ENCODE results near the gene ZNF267.
"Not testable (repeated sequence)": the region's sequence is repeated elsewhere in the genome, so short reads cannot be mapped to it uniquely, and the experiment has no call there.

The ZNF267 gene

DNA sequence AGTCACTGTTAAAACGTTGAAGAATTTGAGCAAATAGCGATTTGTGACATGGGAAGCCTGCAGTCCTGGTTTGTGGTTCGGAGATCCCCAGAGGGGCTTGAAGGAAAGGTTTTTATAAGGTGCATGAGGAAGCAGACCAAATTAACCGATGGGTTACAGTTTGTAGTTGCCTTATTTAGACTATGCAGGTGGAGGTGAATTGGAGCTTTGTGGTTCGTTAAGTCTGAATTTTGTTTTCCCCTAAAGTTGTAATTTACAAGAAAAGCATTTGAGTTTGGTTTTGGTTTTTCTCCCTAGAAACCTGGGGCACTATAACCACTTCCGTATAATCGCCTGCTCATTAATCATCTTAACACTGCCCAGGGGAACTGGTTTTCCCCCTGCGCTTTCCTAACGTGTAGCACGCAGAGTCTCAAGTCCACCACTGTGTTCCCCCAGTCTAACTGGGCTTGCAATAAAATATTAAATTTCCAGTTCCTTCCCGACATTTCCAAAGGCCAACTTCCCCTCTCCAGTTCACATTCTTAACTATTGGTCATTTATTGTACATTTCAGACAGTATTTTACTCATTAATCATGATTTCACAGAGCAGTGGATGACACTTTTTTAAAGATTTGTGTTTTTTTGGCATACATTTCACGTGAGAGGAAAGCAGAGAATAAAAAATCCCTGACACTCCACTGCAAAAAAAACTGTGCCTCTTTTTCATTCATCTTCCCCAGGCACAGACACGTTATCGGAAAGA, 932 bp downstream of the ZNF267 start:
- Mint-ChIP-seq H3K4me1 (peaks cover 63% of the 10 kb centered on the region), H3K27ac (peak overlapping the region; percentile 99 to 100), H3K9me3 (no peaks in the 10 kb centered on the region), H3K4me3 (peak overlapping the region; percentile 90 to 93), H3K27me3 (no peaks in the 10 kb centered on the region)
- DNase-seq (peak; percentile 57 to 70), ATAC-seq (peak; percentile 60)

- peak overlapping the region; percentile 90 to 93 for H3K4me3 Mint-ChIP-seq
- DNase-seq (peak; percentile 26 to 30), ATAC-seq (no peak)
- H3K4me1 Mint-ChIP-seq, result peaks cover 65% of the 10 kb centered on the region
- H3K27me3 Mint-ChIP-seq, result no peaks in the 10 kb centered on the region
- peak overlapping the region; percentile 99 to 100 for H3K27ac Mint-ChIP-seq
- H3K9me3 Mint-ChIP-seq, result no peaks in the 10 kb centered on the region
These were observed 1.7 kb downstream of the ZNF267 start for GRCh38 chr16:31875112-31875803.

GRCh38 chr16:31875928-31876547, 2.4 kb downstream of the ZNF267 start:
- ATAC-seq (no peak), DNase-seq (no peak)
- Mint-ChIP-seq H3K4me1 (peaks cover 65% of the 10 kb centered on the region), H3K4me3 (peak overlapping the region; percentile 90 to 93), H3K27me3 (no peaks in the 10 kb centered on the region), H3K9me3 (no peaks in the 10 kb centered on the region), H3K27ac (peak overlapping the region; percentile 99 to 100)

GRCh38 chr16:31876951-31877828, 3.6 kb downstream of the ZNF267 start:
- Mint-ChIP-seq H3K4me1 (peaks cover 62% of the 10 kb centered on the region), H3K27me3 (no peaks in the 10 kb centered on the region), H3K27ac (peak overlapping the region; percentile 99 to 100), H3K4me3 (peak overlapping the region; percentile 90 to 93), H3K9me3 (no peaks in the 10 kb centered on the region)
- DNase-seq (peak; percentile 69 to 76), ATAC-seq (peak; percentile 76)

GRCh38 chr16:31877876-31878642, 4.5 kb downstream of the ZNF267 start:
- Mint-ChIP-seq H3K27ac (peak overlapping the region; percentile 99 to 100), H3K4me3 (peak overlapping the region; percentile 90 to 93), H3K27me3 (no peaks in the 10 kb centered on the region), H3K4me1 (peaks cover 60% of the 10 kb centered on the region), H3K9me3 (no peaks in the 10 kb centered on the region)
- ATAC-seq (no peak), DNase-seq (no peak)

- H3K27ac Mint-ChIP-seq, result peak overlapping the region; percentile 63 to 67
- no peaks in the 10 kb centered on the region for H3K27me3 Mint-ChIP-seq
- peak overlapping the region; percentile 90 to 93 for H3K4me3 Mint-ChIP-seq
- peaks cover 68% of the 10 kb centered on the region for H3K4me1 Mint-ChIP-seq
- no peaks in the 10 kb centered on the region for H3K9me3 Mint-ChIP-seq
- ATAC-seq (no peak), DNase-seq (no peak)
These were observed 6.3 kb downstream of the ZNF267 start for GRCh38 chr16:31879937-31880321.

GRCh38 chr16:31880322-31880979, 6.8 kb downstream of the ZNF267 start:
- DNase-seq (peak; percentile 41 to 67), ATAC-seq (peak; percentile 85)
- Mint-ChIP-seq H3K4me3 (peak overlapping the region; percentile 90 to 93), H3K27me3 (no peaks in the 10 kb centered on the region), H3K9me3 (no peaks in the 10 kb centered on the region), H3K27ac (peak overlapping the region; percentile 63 to 78), H3K4me1 (peaks cover 74% of the 10 kb centered on the region)

- H3K9me3 Mint-ChIP-seq, result peaks cover 22 to 28% of the 10 kb centered on the region in 2 donors
- peak overlapping the region in 1 of 2 donors; percentile 19 for H3K27ac Mint-ChIP-seq
- H3K4me3 Mint-ChIP-seq, result peak overlapping the region in 1 of 2 donors; percentile 17
- peaks cover 76% of the 10 kb centered on the region for H3K4me1 Mint-ChIP-seq
- ATAC-seq (peak; percentile 64), DNase-seq (no peak)
- no peaks in the 10 kb centered on the region for H3K27me3 Mint-ChIP-seq
These were observed 12.6 kb downstream of the ZNF267 start for GRCh38 chr16:31886227-31886626.

GRCh38 chr16:31888735-31889134, 15.1 kb downstream of the ZNF267 start:
- Mint-ChIP-seq H3K4me3 (peak overlapping the region; percentile 62 to 79), H3K4me1 (peaks cover 84% of the 10 kb centered on the region), H3K9me3 (peaks cover 28 to 47% of the 10 kb centered on the region in 2 donors), H3K27me3 (no peaks in the 10 kb centered on the region), H3K27ac (peak overlapping the region; percentile 91 to 95)
- ATAC-seq, result peak; percentile 78
- DNase-seq, result no peak

- H3K4me3 Mint-ChIP-seq, H3K27me3 Mint-ChIP-seq, DNase-seq, ATAC-seq: not testable (repeated sequence)
- Mint-ChIP-seq H3K4me1 (peaks cover 70% of the 10 kb centered on the region), H3K9me3 (peaks cover 39 to 56% of the 10 kb centered on the region in 2 donors), H3K27ac (peak overlapping the region in 1 of 2 donors; percentile 5)
These were observed 18.5 kb downstream of the ZNF267 start for GRCh38 chr16:31892111-31892510.

DNA sequence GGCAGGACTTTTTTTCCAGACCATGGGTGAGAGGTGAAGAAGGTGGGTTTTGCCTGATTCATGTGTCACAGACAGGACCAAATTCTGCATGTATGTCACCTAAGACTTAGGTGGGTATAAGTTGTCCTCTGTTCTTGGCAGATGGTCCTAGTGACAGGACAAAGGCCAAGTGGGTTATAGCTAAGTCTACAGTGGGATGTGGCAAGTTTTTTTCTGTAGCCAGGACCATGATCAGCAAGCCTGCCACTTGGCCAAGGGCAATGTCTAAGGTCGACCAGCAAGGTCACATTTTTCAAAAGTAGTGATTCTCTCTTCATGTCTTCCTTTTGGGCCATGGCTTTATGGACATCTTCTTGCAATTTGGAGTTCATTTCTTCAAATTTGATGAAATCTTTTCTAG, 20.2 kb downstream of the ZNF267 start:
- peaks cover 36 to 58% of the 10 kb centered on the region in 2 donors for H3K9me3 Mint-ChIP-seq
- H3K27me3 Mint-ChIP-seq, result no peaks in the 10 kb centered on the region
- ATAC-seq (no peak), DNase-seq (no peak)
- H3K4me1 Mint-ChIP-seq, result peaks cover 67% of the 10 kb centered on the region
- H3K4me3 Mint-ChIP-seq, result no peak overlapping the region
- peak overlapping the region in 1 of 2 donors; percentile 59 for H3K27ac Mint-ChIP-seq

DNA sequence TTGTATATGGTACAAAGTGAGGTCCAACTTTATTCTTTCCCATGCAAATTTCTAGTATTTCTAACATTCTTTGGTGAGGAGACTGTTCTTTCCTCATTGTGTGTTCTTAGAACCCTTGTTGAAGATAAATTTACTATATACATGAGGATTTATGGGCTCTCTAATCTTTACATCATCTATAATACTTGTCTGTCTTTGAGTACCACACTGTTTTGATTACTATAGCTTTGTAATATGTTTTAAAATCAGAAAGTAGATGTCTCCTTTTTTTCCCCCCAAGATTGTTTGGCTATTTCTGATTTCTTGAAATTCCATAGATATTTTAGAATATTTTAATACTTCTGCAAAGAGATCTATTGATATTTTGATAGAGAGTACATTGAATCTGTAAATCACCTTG, 23.7 kb downstream of the ZNF267 start:
- peaks cover 50% of the 10 kb centered on the region for H3K4me1 Mint-ChIP-seq
- H3K9me3 Mint-ChIP-seq, result peaks cover 30 to 40% of the 10 kb centered on the region in 2 donors

GRCh38 chr16:31899505-31899904, 25.9 kb downstream of the ZNF267 start:
- DNase-seq (no peak), ATAC-seq (no peak)
- Mint-ChIP-seq H3K4me1 (peaks cover 42% of the 10 kb centered on the region), H3K27ac (peak overlapping the region in 1 of 2 donors; percentile 58), H3K9me3 (peaks cover 42 to 45% of the 10 kb centered on the region in 2 donors), H3K4me3 (peak overlapping the region; percentile 39 to 57), H3K27me3 (no peaks in the 10 kb centered on the region)

More for the DNA sequence above, 23.7 kb downstream of the ZNF267 start:
- H3K27me3 Mint-ChIP-seq, result no peaks in the 10 kb centered on the region
- H3K27ac Mint-ChIP-seq, result no peak overlapping the region
- no peak overlapping the region for H3K4me3 Mint-ChIP-seq
- ATAC-seq, result no peak
- no peak for DNase-seq

- not testable (repeated sequence) for H3K4me3 Mint-ChIP-seq, H3K27ac Mint-ChIP-seq, H3K27me3 Mint-ChIP-seq, DNase-seq, ATAC-seq
- Mint-ChIP-seq H3K4me1 (peaks cover 47% of the 10 kb centered on the region), H3K9me3 (peaks cover 50 to 62% of the 10 kb centered on the region in 2 donors)
These were observed 31.0 kb downstream of the ZNF267 start for GRCh38 chr16:31904571-31904970.
